Suprapubic skin (tissue), 4 donors: ENCODE results near the gene ZCCHC4. TPM values are rescaled to one million over a fixed set of nuclear protein-coding genes. Genes with fewer than 3 reads are reported as not detected.

Source experiments
- DNase-seq, 2 donors: peaks; one replicate each; pipeline ENCODE4 v3.0.0-alpha.2; 2019; ENCODE audit warnings: low spot score in 2 of 2
- H3K27ac ChIP-seq: fragments of 200-600 bp; sonication (generic); one replicate; pipeline ENCODE4 v1.5.1; 2019
- H3K27me3 ChIP-seq: fragments of 200-600 bp; sonication (generic); one replicate; pipeline ENCODE4 v1.5.1; 2019
- H3K36me3 ChIP-seq: fragments of 200-600 bp; sonication (generic); one replicate; pipeline ENCODE4 v1.5.1; 2019
- H3K4me1 ChIP-seq: fragments of 200-600 bp; sonication (generic); one replicate; pipeline ENCODE4 v1.5.1; 2019
- H3K4me3 ChIP-seq: fragments of 200-600 bp; sonication (generic); one replicate; pipeline ENCODE4 v1.5.1; 2019; ENCODE audit warnings: mild to moderate bottlenecking
- H3K9me3 ChIP-seq: fragments of 200-600 bp; sonication (generic); one replicate; pipeline ENCODE4 v1.5.1; 2019
- CTCF ChIP-seq, 2 donors: fragments of 200-600 bp in 1 of 2; fragments of 450-650 bp in 1 of 2; sonication (generic) in 1 of 2; IDR thresholded peaks; one replicate each; pipeline ENCODE4 v1.5.1; 2016 to 2019; ENCODE audit warnings: antibody characterized with exemption in 2 of 2, mild to moderate bottlenecking in 1 of 2, moderate library complexity in 1 of 2
- EP300 ChIP-seq: sonication (generic); formaldehyde crosslinking; IDR thresholded peaks from one replicate; pipeline ENCODE4 v1.6.1; 2017; ENCODE audit warnings: antibody characterized with exemption
- POLR2A ChIP-seq, 2 donors: fragments of 450-650 bp; IDR thresholded peaks; one replicate each; pipeline ENCODE4 v1.6.1; 2017; ENCODE audit warnings: antibody characterized with exemption in 2 of 2, mild to moderate bottlenecking in 2 of 2, moderate library complexity in 2 of 2
- POLR2AphosphoS5 ChIP-seq, 3 donors: sonication (generic); formaldehyde crosslinking; IDR thresholded peaks; one replicate each; pipeline ENCODE4 v1.6.1; 2017; ENCODE audit warnings: antibody characterized with exemption in 3 of 3
- WGBS: methylation state at CpG from one replicate; pipeline ENCODE4 v1.1.5; 2018; 5-methylcytosine and 5-hydroxymethylcytosine counted together
- total RNA-seq, 4 donors: library from RNA; depleted of rRNA; stranded (reverse); fragments of >200 nt; gene quantifications; one replicate each; pipeline ENCODE4 v1.1.0, GENCODE V29; 2016

ZCCHC4 gene, protein sequence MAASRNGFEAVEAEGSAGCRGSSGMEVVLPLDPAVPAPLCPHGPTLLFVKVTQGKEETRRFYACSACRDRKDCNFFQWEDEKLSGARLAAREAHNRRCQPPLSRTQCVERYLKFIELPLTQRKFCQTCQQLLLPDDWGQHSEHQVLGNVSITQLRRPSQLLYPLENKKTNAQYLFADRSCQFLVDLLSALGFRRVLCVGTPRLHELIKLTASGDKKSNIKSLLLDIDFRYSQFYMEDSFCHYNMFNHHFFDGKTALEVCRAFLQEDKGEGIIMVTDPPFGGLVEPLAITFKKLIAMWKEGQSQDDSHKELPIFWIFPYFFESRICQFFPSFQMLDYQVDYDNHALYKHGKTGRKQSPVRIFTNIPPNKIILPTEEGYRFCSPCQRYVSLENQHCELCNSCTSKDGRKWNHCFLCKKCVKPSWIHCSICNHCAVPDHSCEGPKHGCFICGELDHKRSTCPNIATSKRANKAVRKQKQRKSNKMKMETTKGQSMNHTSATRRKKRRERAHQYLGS
- total RNA-seq: 10 to 100 TPM in 2 of 4 donors, 1 to 10 TPM in 2; 7.2 to 20.0 (median 11.2) TPM

GRCh38 chr4:25312496-25313200 is at the start of gene ZCCHC4:
ZCCHC4 (plus strand) TSS chr4:25312774; CDS start chr4:25312810, 36 bp downstream.
- peak; percentile 94 to 95 for DNase-seq

GRCh38 chr4:25271866-25272265 is 40.7 kb upstream of the ZCCHC4 start:
- no peak overlapping the region for H3K27ac ChIP-seq
- no peak for DNase-seq
- no peaks in the 10 kb centered on the region for H3K4me1 ChIP-seq
- H3K27me3 ChIP-seq: no peaks in the 10 kb centered on the region
- no peak overlapping the region for H3K4me3 ChIP-seq
- TF ChIP-seq EP300 (no peak), POLR2A (IDR thresholded peaks at IDR 0.05) (no peak), CTCF (IDR thresholded peaks at IDR 0.05) (no peak), POLR2AphosphoS5 (IDR thresholded peaks at IDR 0.05) (no peak)
- 89% methylated on average over 3 of the region's 3 CpGs for WGBS
- H3K36me3 ChIP-seq: peaks cover 49% of the 10 kb centered on the region
- no peaks in the 10 kb centered on the region for H3K9me3 ChIP-seq

More at GRCh38 chr4:25312496-25313200, at the start of gene ZCCHC4:
- peaks cover 8% of the 10 kb centered on the region for H3K4me1 ChIP-seq
- peak within 1 kb of the TSS; percentile 84 for H3K4me3 ChIP-seq
- H3K36me3 ChIP-seq: peaks cover 15% of the 10 kb centered on the region
- H3K27ac ChIP-seq: peak within 1 kb of the TSS; percentile 81
- TF ChIP-seq CTCF (IDR thresholded peaks at IDR 0.05): peak; percentile 68 to 99
- TF ChIP-seq POLR2AphosphoS5 (IDR thresholded peaks at IDR 0.05): peak in 2 of 3 donors; percentile 11 to 68
- no peak for TF ChIP-seq POLR2A (IDR thresholded peaks at IDR 0.05)
- TF ChIP-seq EP300: no peak
- no peaks in the 10 kb centered on the region for H3K27me3 ChIP-seq
- WGBS: 0% methylated on average over 6 of the region's 40 CpGs
- no peaks in the 10 kb centered on the region for H3K9me3 ChIP-seq

GRCh38 chr4:25280210-25280609 is 32.4 kb upstream of the ZCCHC4 start:
- Histone ChIP-seq H3K4me3 (no peak overlapping the region), H3K27ac (no peak overlapping the region), H3K36me3 (peaks cover 25% of the 10 kb centered on the region), H3K27me3 (no peaks in the 10 kb centered on the region), H3K9me3 (no peaks in the 10 kb centered on the region), H3K4me1 (no peaks in the 10 kb centered on the region)
- TF ChIP-seq CTCF (IDR thresholded peaks at IDR 0.05): no peak
- no peak for TF ChIP-seq EP300
- TF ChIP-seq POLR2AphosphoS5 (IDR thresholded peaks at IDR 0.05): no peak
- TF ChIP-seq POLR2A (IDR thresholded peaks at IDR 0.05): no peak
- 95% methylated on average over 4 of the region's 4 CpGs for WGBS
- DNase-seq: no peak

DNA sequence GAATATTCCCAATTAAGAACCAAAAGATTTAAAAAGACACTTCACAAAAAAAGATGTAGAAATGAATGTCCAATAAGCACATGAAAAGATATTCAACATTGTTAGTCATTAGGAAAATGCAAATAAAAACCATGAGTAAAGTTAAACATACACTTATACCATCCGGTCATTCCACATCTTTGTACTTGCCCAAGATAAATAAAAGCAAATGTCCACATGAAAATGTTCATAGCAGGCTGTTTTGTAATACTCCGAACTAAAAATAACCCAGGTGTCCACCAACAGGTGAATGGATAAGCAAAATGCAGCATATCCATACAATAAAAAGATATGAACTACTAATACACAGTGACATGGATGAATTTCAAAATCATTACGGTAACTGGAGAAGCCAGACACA is 28.6 kb upstream of the ZCCHC4 start:
- Histone ChIP-seq H3K9me3 (no peaks in the 10 kb centered on the region), H3K4me3 (no peak overlapping the region), H3K27ac (no peak overlapping the region), H3K36me3 (peaks cover 15% of the 10 kb centered on the region), H3K4me1 (no peaks in the 10 kb centered on the region), H3K27me3 (no peaks in the 10 kb centered on the region)
- 81% methylated on average over 3 of the region's 3 CpGs for WGBS
- TF ChIP-seq POLR2AphosphoS5 (IDR thresholded peaks at IDR 0.05): no peak
- TF ChIP-seq POLR2A (IDR thresholded peaks at IDR 0.05): no peak
- no peak for TF ChIP-seq CTCF (IDR thresholded peaks at IDR 0.05)
- no peak for TF ChIP-seq EP300
- no peak for DNase-seq

DNA sequence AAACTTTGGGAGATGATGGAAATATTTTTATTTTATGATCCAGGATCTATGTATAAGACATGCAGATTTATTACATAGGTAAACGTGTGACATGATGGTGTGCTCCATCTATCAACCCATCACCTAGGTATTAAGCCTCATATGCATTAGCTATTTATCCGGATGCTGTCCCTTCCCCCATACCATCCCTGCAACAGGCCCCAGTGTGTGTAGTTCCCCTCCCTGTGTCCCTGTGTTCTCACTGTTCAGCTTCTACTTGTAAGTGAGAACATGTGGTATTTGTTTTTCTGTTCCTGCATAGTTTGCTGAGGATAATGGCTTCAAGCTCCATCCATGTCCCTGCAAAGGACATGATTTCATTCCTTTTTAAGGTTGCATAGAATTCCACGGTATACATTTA is 28.1 kb upstream of the ZCCHC4 start:
- Histone ChIP-seq H3K9me3 (no peaks in the 10 kb centered on the region), H3K27ac (no peak overlapping the region), H3K36me3 (peaks cover 15% of the 10 kb centered on the region), H3K27me3 (no peaks in the 10 kb centered on the region), H3K4me1 (no peaks in the 10 kb centered on the region), H3K4me3 (no peak overlapping the region)
- 71% methylated on average over 3 of the region's 3 CpGs for WGBS
- no peak for DNase-seq
- TF ChIP-seq POLR2A (IDR thresholded peaks at IDR 0.05) (no peak), CTCF (IDR thresholded peaks at IDR 0.05) (no peak), EP300 (no peak), POLR2AphosphoS5 (IDR thresholded peaks at IDR 0.05) (no peak)
